H9 (cell line): ENCODE data around the gene DHH. TPM values are rescaled to one million over a fixed set of nuclear protein-coding genes. Genes with fewer than 3 reads are reported as not detected.

Experiments
- DNase-seq: peaks from one replicate; pipeline ENCODE4 v3.0.0-alpha.2; 2017
- H2AFZ ChIP-seq: one replicate; pipeline ENCODE4 v1.6.1; 2013; ENCODE audit warnings: mild to moderate bottlenecking, low read length, control low read depth, moderate library complexity
- H2AK5ac ChIP-seq: 2 replicates; pipeline ENCODE4 v1.6.1; 2013; ENCODE audit warnings: low read length, control low read depth, mixed read lengths; ENCODE audit not compliant: insufficient read length
- H2BK120ac ChIP-seq: one replicate; pipeline ENCODE4 v1.6.1; 2013; ENCODE audit warnings: low read depth, mild to moderate bottlenecking, low read length, control low read depth, inconsistent platforms; ENCODE audit not compliant: poor library complexity, severe bottlenecking
- H2BK12ac ChIP-seq: 2 replicates; pipeline ENCODE4 v1.6.1; 2013; ENCODE audit warnings: low read length, control low read depth, mixed read lengths, low read depth; ENCODE audit not compliant: insufficient read length
- H2BK15ac ChIP-seq: 2 replicates; pipeline ENCODE4 v1.6.1; 2013; ENCODE audit warnings: low read depth, low read length, control low read depth
- H2BK20ac ChIP-seq: one replicate; pipeline ENCODE4 v1.6.1; 2013; ENCODE audit warnings: low read depth, mild to moderate bottlenecking, low read length, control low read depth, inconsistent platforms; ENCODE audit not compliant: poor library complexity, severe bottlenecking
- H2BK5ac ChIP-seq: 2 replicates; pipeline ENCODE4 v1.6.1; 2013; ENCODE audit warnings: low read length, control low read depth, mixed read lengths; ENCODE audit not compliant: insufficient read length
- H3K14ac ChIP-seq: 2 replicates; pipeline ENCODE4 v1.6.1; 2013; ENCODE audit warnings: low read length, control low read depth; ENCODE audit not compliant: insufficient read depth
- H3K18ac ChIP-seq: 2 replicates; pipeline ENCODE4 v1.6.1; 2013; ENCODE audit warnings: low read depth, mild to moderate bottlenecking, mixed read lengths, low read length, control low read depth; ENCODE audit not compliant: insufficient read length
- H3K23ac ChIP-seq: 2 replicates; pipeline ENCODE4 v1.6.1; 2013; ENCODE audit warnings: low read length, control low read depth, mixed read lengths, low read depth; ENCODE audit not compliant: insufficient read length
- H3K23me2 ChIP-seq: 2 replicates; pipeline ENCODE4 v1.6.1; 2013; ENCODE audit warnings: low read depth, mild to moderate bottlenecking, mixed read lengths, low read length, control low read depth; ENCODE audit not compliant: insufficient read length, poor library complexity, severe bottlenecking
- H3K27ac ChIP-seq: 2 replicates; pipeline ENCODE4 v1.5.1; 2013; ENCODE audit warnings: low read length, control low read depth, mixed read lengths, low read depth; ENCODE audit not compliant: insufficient read length
- H3K27me3 ChIP-seq: 2 replicates; pipeline ENCODE4 v1.6.1; 2013; ENCODE audit warnings: low read length, control low read depth, inconsistent platforms; ENCODE audit not compliant: insufficient read depth
- H3K4ac ChIP-seq: 2 replicates; pipeline ENCODE4 v1.6.1; 2013; ENCODE audit warnings: low read depth, mild to moderate bottlenecking, control low read depth, inconsistent platforms, low read length, moderate library complexity
- H3K4me1 ChIP-seq: 2 replicates; pipeline ENCODE4 v1.6.1; 2013; ENCODE audit warnings: low read length, control low read depth, inconsistent platforms; ENCODE audit not compliant: insufficient read depth
- H3K4me2 ChIP-seq: 2 replicates; pipeline ENCODE4 v1.6.1; 2013; ENCODE audit warnings: low read length, control low read depth, mixed read lengths; ENCODE audit not compliant: insufficient read length, insufficient read depth
- H3K56ac ChIP-seq: 2 replicates; pipeline ENCODE4 v1.6.1; 2013; ENCODE audit warnings: low read depth, mild to moderate bottlenecking, mixed read lengths, low read length, control low read depth; ENCODE audit not compliant: insufficient read length
- H3K79me1 ChIP-seq: 2 replicates; pipeline ENCODE4 v1.6.1; 2013; ENCODE audit warnings: low read depth, mild to moderate bottlenecking, moderate library complexity, low read length, control low read depth, inconsistent platforms; ENCODE audit not compliant: insufficient read depth, poor library complexity, severe bottlenecking
- H3K79me2 ChIP-seq: 2 replicates; pipeline ENCODE4 v1.6.1; 2013; ENCODE audit warnings: low read length, control low read depth, inconsistent platforms; ENCODE audit not compliant: insufficient read depth
- H3K9ac ChIP-seq: 2 replicates; pipeline ENCODE4 v1.6.1; 2013; ENCODE audit warnings: low read length, control low read depth, mixed read lengths; ENCODE audit not compliant: insufficient read length; ENCODE audit errors: extremely low read depth
- H3K9me3 ChIP-seq: one replicate; pipeline ENCODE4 v1.6.1; 2013; ENCODE audit warnings: low read depth, low read length, inconsistent platforms; ENCODE audit not compliant: control insufficient read depth
- H3T11ph ChIP-seq: one replicate; pipeline ENCODE4 v1.6.1; 2013; ENCODE audit warnings: mild to moderate bottlenecking, low read length, control low read depth, inconsistent platforms
- H4K20me1 ChIP-seq: one replicate; pipeline ENCODE4 v1.6.1; 2013; ENCODE audit not compliant: control insufficient read depth, insufficient read length, insufficient read depth
- H4K5ac ChIP-seq: 2 replicates; pipeline ENCODE4 v1.6.1; 2013; ENCODE audit warnings: low read depth, mild to moderate bottlenecking, mixed read lengths, low read length, control low read depth; ENCODE audit not compliant: insufficient read length
- H4K8ac ChIP-seq: replicated peaks from 2 replicates; pipeline ENCODE4 v1.6.1; 2013; ENCODE audit warnings: low read length, control low read depth, mixed read lengths, low read depth; ENCODE audit not compliant: insufficient read length
- H4K91ac ChIP-seq: 2 replicates; pipeline ENCODE4 v1.6.1; 2013; ENCODE audit warnings: low read depth, mild to moderate bottlenecking, moderate library complexity, mixed read lengths, low read length, control low read depth; ENCODE audit not compliant: insufficient read length
- H3K27ac Mint-ChIP-seq, 3 experiments: 2 replicates in 2 of 3; 3 replicates in 1 of 3; pipeline ENCODE4 v1.8.0; 2020 to 2021; ENCODE audit warnings: mixed read lengths in 3 of 3, mild to moderate bottlenecking in 1 of 3, moderate library complexity in 1 of 3
- H3K27me3 Mint-ChIP-seq: 2 replicates; pipeline ENCODE4 v1.8.0; 2021; ENCODE audit warnings: low read depth, mild to moderate bottlenecking, moderate library complexity, mixed read lengths
- H3K36me3 Mint-ChIP-seq, 3 experiments: 2 replicates in 2 of 3; 3 replicates in 1 of 3; pipeline ENCODE4 v1.8.0; 2020 to 2021; ENCODE audit warnings: low read depth in 3 of 3, mixed read lengths in 3 of 3; ENCODE audit not compliant: insufficient read depth in 1 of 3
- H3K4me1 Mint-ChIP-seq, 2 experiments: 2 replicates each; pipeline ENCODE4 v1.8.0; 2020; ENCODE audit warnings: mixed read lengths in 2 of 2
- H3K4me3 Mint-ChIP-seq, 2 experiments: 2 replicates in 1 of 2; 3 replicates in 1 of 2; pipeline ENCODE4 v1.8.0; 2020 to 2021; ENCODE audit warnings: mild to moderate bottlenecking in 2 of 2, mixed read lengths in 2 of 2, moderate library complexity in 1 of 2
- H3K9me3 Mint-ChIP-seq, 2 experiments: 2 replicates in 1 of 2; 3 replicates in 1 of 2; pipeline ENCODE4 v1.8.0; 2020; ENCODE audit warnings: mild to moderate bottlenecking in 2 of 2, mixed read lengths in 2 of 2, moderate library complexity in 1 of 2
- CTCF ChIP-seq: fragments of 200-600 bp; sonication (generic); conservative IDR thresholded peaks from 3 replicates; pipeline ENCODE4 v1.8.0; 2021; ENCODE audit warnings: antibody characterized with exemption, mild to moderate bottlenecking
- WGBS: extraction: QIAGEN DNeasy Blood & Tissue Kit; methylation state at CpG from one replicate; pipeline ENCODE4 v1.1.7; 2013; ENCODE audit warnings: missing lambda C conversion rate, low lambda C conversion rate, mixed read lengths; ENCODE audit not compliant: insufficient read length; ENCODE audit errors: extremely low coverage; 5-methylcytosine and 5-hydroxymethylcytosine counted together
- total RNA-seq: library from RNA; stranded (reverse); gene quantifications from 2 replicates; pipeline ENCODE4 v1.2.1, GENCODE V29; 2021

Gene DHH
- total RNA-seq, 1 experiment from 2014 or later, result 0.20 TPM

GRCh38 chr12:49046129-49046895 is 48.3 kb downstream of the DHH start:
- Histone ChIP-seq H3K14ac (no peak overlapping the region), H3K9ac (no peak overlapping the region), H3K4me2 (no peak overlapping the region), H4K5ac (no peak overlapping the region), H2BK120ac (no peak overlapping the region), H3K23ac (no peak overlapping the region), H4K20me1 (no peaks in the 10 kb centered on the region), H3T11ph (no peak overlapping the region), H3K9me3 (no peaks in the 10 kb centered on the region), H2BK5ac (no peak overlapping the region), H3K4ac (no peak overlapping the region), H3K18ac (no peak overlapping the region), H2AK5ac (no peak overlapping the region), H2BK15ac (no peak overlapping the region), H3K79me2 (no peaks in the 10 kb centered on the region), H4K8ac (no peak overlapping the region), H3K27me3 (no peaks in the 10 kb centered on the region), H2AFZ (no peak overlapping the region), H3K56ac (no peak overlapping the region), H2BK20ac (no peak overlapping the region), H4K91ac (no peak overlapping the region), H3K27ac (no peak overlapping the region), H3K79me1 (no peaks in the 10 kb centered on the region), H3K23me2 (no peaks in the 10 kb centered on the region), H3K4me1 (no peaks in the 10 kb centered on the region), H2BK12ac (no peak overlapping the region)
- H3K9me3 Mint-ChIP-seq, result no peaks in the 10 kb centered on the region
- H3K4me1 Mint-ChIP-seq, result no peaks in the 10 kb centered on the region
- peaks cover 76 to 97% (median 97%) of the 10 kb centered on the region in 3 experiments for H3K36me3 Mint-ChIP-seq
- no peak for TF ChIP-seq CTCF
- H3K27ac Mint-ChIP-seq, result peak overlapping the region in 1 of 3 experiments; percentile 87; a peak in 1 of 7 replicates
- WGBS, result no CpG with 5 or more reads among the region's 12 CpGs
- DNase-seq, result no peak
- H3K4me3 Mint-ChIP-seq, result no peak overlapping the region
- H3K27me3 Mint-ChIP-seq, result no peaks in the 10 kb centered on the region
